Tibial nerve (tissue), 4 donors: ENCODE measurements around the gene PHF12. TPM values are rescaled to one million over a fixed set of nuclear protein-coding genes. Genes with fewer than 3 reads are reported as not detected.
A peak's percentile ranks its signal among the peaks of the same experiment; 100 is the strongest.

Experiments used
- DNase-seq, 2 donors: peaks; one replicate each; pipeline ENCODE4 v3.0.0-alpha.2; 2019; ENCODE audit warnings: low spot score in 2 of 2
- H3K27ac ChIP-seq, 4 donors: fragments of 200-600 bp; sonication (generic) in 3 of 4; one replicate each; pipeline ENCODE4 v1.5.1; 2017 to 2019; ENCODE audit warnings: mild to moderate bottlenecking in 1 of 4
- H3K27me3 ChIP-seq, 2 donors: fragments of 200-600 bp; sonication (generic) in 1 of 2; one replicate each; pipeline versions ENCODE4 v1.5.1 to v1.6.0; 2017 to 2019
- H3K36me3 ChIP-seq, 3 donors: fragments of 200-600 bp; sonication (generic); one replicate each; pipeline ENCODE4 v1.5.1; 2018 to 2019
- H3K4me1 ChIP-seq, 4 donors: fragments of 200-600 bp; sonication (generic) in 3 of 4; one replicate each; pipeline ENCODE4 v1.5.1; 2017 to 2019
- H3K4me3 ChIP-seq, 4 donors: fragments of 200-600 bp; sonication (generic) in 3 of 4; one replicate each; pipeline ENCODE4 v1.5.1; 2017 to 2019; ENCODE audit warnings: mild to moderate bottlenecking in 1 of 4, moderate library complexity in 1 of 4
- H3K9me3 ChIP-seq, 4 donors: fragments of 200-600 bp; sonication (generic) in 3 of 4; one replicate each; pipeline ENCODE4 v1.5.1; 2017 to 2019
- EP300 ChIP-seq, 2 donors: sonication (generic); formaldehyde crosslinking; IDR thresholded peaks; one replicate each; pipeline ENCODE4 v1.6.1; 2017; ENCODE audit warnings: antibody characterized with exemption in 2 of 2, mild to moderate bottlenecking in 1 of 2
- POLR2A ChIP-seq, 2 donors: fragments of 450-650 bp; IDR thresholded peaks; one replicate each; pipeline ENCODE4 v1.6.1; 2017; ENCODE audit warnings: antibody characterized with exemption in 2 of 2, mild to moderate bottlenecking in 2 of 2, moderate library complexity in 2 of 2
- WGBS, 2 donors: methylation state at CpG; one replicate each; pipeline ENCODE4 v1.1.5; 2018; 5-methylcytosine and 5-hydroxymethylcytosine counted together
- total RNA-seq, 4 donors: library from RNA; depleted of rRNA; stranded (reverse); fragments of >200 nt; gene quantifications; one replicate each; pipeline ENCODE4 v1.1.0, GENCODE V29; 2016
- TF ChIP-seq, protein P1 (sequence below), 5 experiments: fragments of 200-600 bp in 3 of 5; fragments of 450-650 bp in 2 of 5; sonication (generic) in 3 of 5; IDR thresholded peaks; one replicate each; pipeline ENCODE4 v1.5.1; 2016 to 2019; ENCODE audit warnings: antibody characterized with exemption in 5 of 5, mild to moderate bottlenecking in 3 of 5, moderate library complexity in 2 of 5

The PHF12 gene
- total RNA-seq, 4 donors from 2014 or later: 45.7 to 95.1 (median 49.6) TPM

DNA sequence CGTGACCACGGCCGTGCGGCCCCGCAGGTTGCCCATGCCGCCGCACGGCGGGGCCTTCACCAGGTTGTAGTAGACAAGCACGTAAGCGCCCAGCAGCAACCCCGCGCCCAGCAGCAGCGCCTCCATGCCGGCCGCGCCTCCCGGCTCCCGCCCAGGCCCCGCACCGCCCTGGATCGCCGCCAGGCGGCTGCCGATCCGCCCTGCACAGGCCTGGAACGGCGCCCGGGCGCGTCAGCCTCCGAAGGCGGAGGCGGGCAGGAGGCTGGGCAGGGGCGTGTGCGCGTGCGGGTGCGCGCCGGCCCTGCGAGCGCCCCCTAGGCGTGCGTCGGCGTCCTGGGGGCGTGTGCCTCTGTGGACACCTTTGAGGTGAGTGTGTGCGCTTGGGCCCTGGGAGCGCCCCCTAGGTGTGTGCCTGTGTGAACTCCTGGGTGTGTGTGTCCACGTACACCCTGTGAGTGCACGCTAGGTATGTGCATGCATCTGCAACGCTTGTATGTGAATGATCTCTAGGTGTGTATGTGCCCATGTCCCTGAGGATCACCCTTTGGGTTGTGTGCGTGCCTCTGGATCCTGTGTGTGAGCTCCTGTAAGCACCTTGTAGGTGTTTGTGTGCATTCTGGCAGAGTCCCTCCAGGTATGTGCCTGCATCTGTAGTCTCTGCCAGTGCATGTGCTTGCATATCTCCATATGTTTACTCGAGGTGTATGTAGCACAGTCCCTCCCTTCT, 48.3 kb downstream of the PHF12 start, which contains the start of gene DHRS13:
Gene DHRS13 (minus strand): TSS at position 261 of the 727 bp plus-strand sequence. CDS start 135 bp downstream, at position 126.
- Histone ChIP-seq H3K9me3 (no peaks in the 10 kb centered on the region), H3K4me1 (peaks cover 0 to 51% (median 12%) of the 10 kb centered on the region in 4 donors), H3K27ac (peak within 1 kb of the TSS; percentile 52 to 87 (median 77)), H3K27me3 (no peaks in the 10 kb centered on the region), H3K4me3 (peak within 1 kb of the TSS; percentile 62 to 92 (median 80)), H3K36me3 (peaks cover 0 to 25% (median 0%) of the 10 kb centered on the region in 3 donors)
- DNase-seq: peak; percentile 62 to 70
- WGBS, 2 donors: 3 to 11% methylated on average over 3 to 4 of the region's 55 CpGs
- TF ChIP-seq POLR2A (IDR thresholded peaks at IDR 0.05) (peak in 1 of 2 donors; percentile 34), EP300 (IDR thresholded peaks at IDR 0.05) (peak in 1 of 2 donors; percentile 22)
- TF ChIP-seq, protein P1, sequence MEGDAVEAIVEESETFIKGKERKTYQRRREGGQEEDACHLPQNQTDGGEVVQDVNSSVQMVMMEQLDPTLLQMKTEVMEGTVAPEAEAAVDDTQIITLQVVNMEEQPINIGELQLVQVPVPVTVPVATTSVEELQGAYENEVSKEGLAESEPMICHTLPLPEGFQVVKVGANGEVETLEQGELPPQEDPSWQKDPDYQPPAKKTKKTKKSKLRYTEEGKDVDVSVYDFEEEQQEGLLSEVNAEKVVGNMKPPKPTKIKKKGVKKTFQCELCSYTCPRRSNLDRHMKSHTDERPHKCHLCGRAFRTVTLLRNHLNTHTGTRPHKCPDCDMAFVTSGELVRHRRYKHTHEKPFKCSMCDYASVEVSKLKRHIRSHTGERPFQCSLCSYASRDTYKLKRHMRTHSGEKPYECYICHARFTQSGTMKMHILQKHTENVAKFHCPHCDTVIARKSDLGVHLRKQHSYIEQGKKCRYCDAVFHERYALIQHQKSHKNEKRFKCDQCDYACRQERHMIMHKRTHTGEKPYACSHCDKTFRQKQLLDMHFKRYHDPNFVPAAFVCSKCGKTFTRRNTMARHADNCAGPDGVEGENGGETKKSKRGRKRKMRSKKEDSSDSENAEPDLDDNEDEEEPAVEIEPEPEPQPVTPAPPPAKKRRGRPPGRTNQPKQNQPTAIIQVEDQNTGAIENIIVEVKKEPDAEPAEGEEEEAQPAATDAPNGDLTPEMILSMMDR (IDR thresholded peaks at IDR 0.05): peak; percentile 88 to 93 (median 91)

DNA sequence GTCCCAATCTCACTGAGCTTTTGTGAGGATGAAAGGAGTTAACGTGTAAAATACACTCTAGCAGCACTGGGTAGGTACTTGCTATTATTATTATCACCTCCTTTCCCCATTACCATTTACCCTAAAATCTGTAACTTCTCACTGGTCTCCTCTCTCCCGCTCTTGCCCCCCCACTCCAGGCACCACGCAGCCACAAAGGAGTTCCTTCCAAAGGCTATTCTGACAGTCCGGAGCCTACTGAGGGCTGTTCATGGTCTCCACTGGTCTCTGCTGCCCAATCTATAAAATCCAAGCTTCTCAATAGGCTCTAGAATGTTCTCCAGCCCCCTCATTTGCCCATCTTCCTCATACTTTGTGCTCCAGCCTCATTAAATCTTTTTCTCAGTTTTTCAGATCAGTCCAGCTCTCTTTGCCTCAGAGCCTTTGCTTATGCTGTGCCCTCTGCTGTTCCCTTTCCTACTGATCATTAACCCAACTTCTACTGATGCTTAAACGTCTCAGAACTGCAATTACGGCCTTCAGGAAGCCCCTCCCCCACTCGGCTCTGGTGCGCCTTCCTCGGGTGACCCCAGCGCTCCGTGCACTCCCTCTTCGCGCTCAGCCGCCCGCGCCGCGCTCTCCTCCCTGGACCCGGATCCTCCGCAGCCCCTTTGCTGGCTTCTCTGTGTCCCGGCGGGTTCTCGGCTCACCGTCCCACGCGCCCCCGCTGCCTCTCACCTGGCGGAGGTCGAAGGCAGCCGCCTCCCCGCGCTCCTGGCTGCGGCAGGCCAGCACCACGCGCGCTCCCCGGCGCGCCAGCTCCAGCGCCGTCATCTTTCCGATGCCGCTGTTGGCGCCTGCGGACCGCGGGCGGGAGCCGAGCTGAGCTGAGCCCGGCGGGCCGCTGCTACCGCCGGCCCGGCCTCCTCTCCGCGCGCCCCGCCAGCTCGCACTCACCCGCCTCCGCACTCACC, 49.2 kb downstream of the PHF12 start:
- peaks cover 0 to 17% (median 0%) of the 10 kb centered on the region in 3 donors for H3K36me3 ChIP-seq
- peak overlapping the region; percentile 62 to 92 (median 80) for H3K4me3 ChIP-seq
- H3K4me1 ChIP-seq: peaks cover 0 to 45% (median 12%) of the 10 kb centered on the region in 4 donors
- 8% methylated on average over 33 to 35 of the region's 62 CpGs for WGBS, 2 donors
- no peak for TF ChIP-seq POLR2A (IDR thresholded peaks at IDR 0.05)
- TF ChIP-seq EP300 (IDR thresholded peaks at IDR 0.05): no peak
- TF ChIP-seq, protein P1 (IDR thresholded peaks at IDR 0.05): no peak
- peak overlapping the region; percentile 52 to 87 (median 77) for H3K27ac ChIP-seq
- no peaks in the 10 kb centered on the region for H3K27me3 ChIP-seq
- no peak for DNase-seq
- no peaks in the 10 kb centered on the region for H3K9me3 ChIP-seq

DNA sequence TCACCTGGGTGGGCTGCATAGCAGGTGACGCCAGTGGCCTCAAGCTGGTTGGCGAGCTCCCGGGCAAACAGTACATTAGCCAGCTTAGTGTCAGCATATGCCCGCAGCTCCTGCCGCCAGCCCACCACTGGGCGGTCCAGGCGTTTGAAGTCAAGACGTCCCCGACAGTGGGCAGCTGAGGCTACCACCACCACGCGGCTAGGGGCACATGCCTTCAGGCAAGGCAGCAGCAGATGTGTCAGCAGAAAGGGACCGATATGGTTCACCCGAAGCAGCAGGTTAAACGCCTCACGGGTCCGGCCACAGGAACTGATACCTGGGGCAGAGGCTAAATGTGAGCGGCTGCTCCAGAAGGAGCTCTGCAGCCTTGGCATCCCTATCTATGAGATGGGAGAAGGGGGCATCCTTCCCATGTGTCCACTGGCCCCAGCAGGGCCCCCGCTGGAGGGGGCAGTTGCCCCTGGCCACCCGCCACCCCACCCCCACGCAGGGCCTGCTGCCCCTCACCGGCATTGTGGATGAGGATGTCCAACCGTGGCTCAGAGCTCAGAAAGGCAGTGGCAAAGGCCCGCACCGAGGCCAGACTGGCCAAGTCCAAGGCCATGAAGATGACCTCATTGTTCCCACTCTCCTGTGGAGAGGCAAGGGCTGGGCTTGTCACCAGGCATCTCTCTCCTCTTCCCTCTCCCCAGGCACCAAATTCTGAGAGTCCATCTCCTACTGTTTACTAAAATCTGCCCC, 50.2 kb downstream of the PHF12 start:
- H3K9me3 ChIP-seq: no peaks in the 10 kb centered on the region
- no peak overlapping the region for H3K27ac ChIP-seq
- H3K27me3 ChIP-seq: no peaks in the 10 kb centered on the region
- DNase-seq: no peak
- H3K4me1 ChIP-seq: peaks cover 0 to 43% (median 17%) of the 10 kb centered on the region in 4 donors
- H3K36me3 ChIP-seq: peaks cover 0 to 7% (median 0%) of the 10 kb centered on the region in 3 donors
- no peak overlapping the region for H3K4me3 ChIP-seq
- TF ChIP-seq, protein P1 (IDR thresholded peaks at IDR 0.05): no peak
- TF ChIP-seq POLR2A (IDR thresholded peaks at IDR 0.05): no peak
- TF ChIP-seq EP300 (IDR thresholded peaks at IDR 0.05): no peak
- WGBS, 2 donors: 90 to 95% methylated on average over 19 to 21 of the region's 24 CpGs

DNA sequence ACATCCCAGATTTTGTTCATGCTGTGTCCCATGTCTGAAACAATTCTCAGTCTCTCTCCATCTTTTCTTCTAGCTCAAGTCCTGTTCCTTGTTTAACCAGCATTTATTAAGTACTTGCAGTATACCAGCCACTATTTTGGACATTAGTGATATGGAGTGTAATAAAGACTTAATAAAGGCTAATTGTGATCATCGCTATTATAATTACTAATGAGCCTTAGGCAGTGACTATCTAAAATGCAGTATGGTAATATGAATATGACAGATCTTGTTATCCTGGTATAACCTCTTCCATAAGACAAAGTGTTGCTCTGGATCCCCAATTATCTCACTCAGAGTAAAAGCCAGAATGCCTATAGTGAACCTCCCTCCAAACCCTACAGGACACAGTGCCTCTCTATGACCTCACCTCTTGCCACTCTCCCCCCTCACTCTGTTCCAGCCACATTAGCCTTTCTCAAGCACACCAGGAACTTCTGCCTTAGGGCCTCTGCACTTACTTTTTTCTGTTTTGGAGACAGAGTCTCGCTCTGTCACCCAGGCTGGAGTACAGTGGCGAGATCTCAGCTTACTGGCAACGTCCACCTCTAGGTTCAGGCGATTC, 52.0 kb downstream of the PHF12 start:
- TF ChIP-seq EP300 (IDR thresholded peaks at IDR 0.05) (no peak), POLR2A (IDR thresholded peaks at IDR 0.05) (no peak)
- TF ChIP-seq, protein P1 (IDR thresholded peaks at IDR 0.05): no peak
- peak overlapping the region in 1 of 4 donors; percentile 99 for H3K27ac ChIP-seq
- no peak overlapping the region for H3K4me3 ChIP-seq
- DNase-seq: no peak
- H3K27me3 ChIP-seq: no peaks in the 10 kb centered on the region
- H3K9me3 ChIP-seq: no peaks in the 10 kb centered on the region
- no peaks in the 10 kb centered on the region for H3K36me3 ChIP-seq
- peaks cover 0 to 57% (median 23%) of the 10 kb centered on the region in 4 donors for H3K4me1 ChIP-seq
- 93 to 96% methylated on average over 5 of the region's 5 CpGs for WGBS, 2 donors
